Measurements from ENCODE around the gene NISCH. TPM values are rescaled to one million over a fixed set of nuclear protein-coding genes. Genes with fewer than 3 reads are reported as not detected.

The NISCH gene
- total RNA-seq, 1 donor from 2014 or later: 80.5 TPM

DNA sequence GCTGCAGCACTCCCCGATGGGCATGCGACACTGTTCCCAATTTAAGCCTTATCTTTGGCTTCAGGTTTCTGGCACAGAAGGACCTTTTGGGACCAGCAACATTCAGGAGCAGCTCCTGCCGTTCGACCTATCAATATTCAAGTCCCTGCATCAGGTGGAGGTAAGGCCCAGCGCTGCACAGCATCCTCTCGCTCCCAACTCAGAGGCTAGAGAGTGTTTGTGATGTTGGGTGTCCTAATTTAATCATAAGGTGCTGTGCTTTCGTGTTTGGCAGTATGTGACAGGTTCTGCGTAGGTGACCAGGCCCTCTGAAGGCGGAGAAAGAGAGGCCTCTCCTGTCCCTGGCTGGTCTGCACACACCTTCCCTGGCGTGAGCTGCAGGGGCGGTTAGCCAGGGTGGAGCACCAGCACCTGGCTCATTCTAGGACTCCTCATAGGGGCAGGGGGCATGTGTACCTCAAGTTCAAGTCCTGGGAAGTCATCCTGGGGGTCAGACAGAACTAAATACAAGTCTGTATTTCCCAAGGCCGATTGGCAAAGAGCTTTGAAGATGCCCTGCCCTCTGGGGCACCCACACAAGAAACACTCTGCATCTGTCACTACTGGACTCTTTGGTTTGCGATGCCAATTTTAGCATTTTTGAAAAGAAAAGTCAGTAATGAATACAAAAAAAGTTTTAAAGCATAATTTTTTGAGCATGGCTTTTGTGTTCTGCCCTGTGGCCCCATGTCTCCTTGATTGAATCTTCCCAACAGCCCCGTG, 17.0 kb downstream of the NISCH start:
- TF ChIP-seq EZH2phosphoT487 (IDR thresholded peaks at IDR 0.05): no peak
- TF ChIP-seq CTCF (IDR thresholded peaks at IDR 0.05): no peak
- no peak for TF ChIP-seq EZH2 (IDR thresholded peaks at IDR 0.05)
- Histone ChIP-seq H3K4me3 (no peak overlapping the region), H3F3A (ENCODE audit: low read depth) (peaks cover 9% of the 10 kb centered on the region), H3K4me2 (no peak overlapping the region), H3K79me2 (ENCODE audit: low read depth) (peaks cover 18% of the 10 kb centered on the region), H3K27me3 (no peaks in the 10 kb centered on the region), H3K27ac (no peak overlapping the region), H3K36me3 (peaks cover 5% of the 10 kb centered on the region), H4K20me1 (ENCODE audit: low read depth) (peaks cover 52% of the 10 kb centered on the region), H3K9ac (no peak overlapping the region), H2AFZ (replicated peaks) (no peak overlapping the region), H3K9me3 (ENCODE audit: low read depth) (no peaks in the 10 kb centered on the region), H3K4me1 (no peaks in the 10 kb centered on the region)
- Mint-ChIP-seq H3K9me3 (no peaks in the 10 kb centered on the region), H3K4me3 (no peak overlapping the region), H3K36me3 (peaks cover 26% of the 10 kb centered on the region), H3K27ac (no peak overlapping the region), H3K27me3 (ENCODE audit: insufficient read depth, low read depth) (no peaks in the 10 kb centered on the region), H3K4me1 (peaks cover 12% of the 10 kb centered on the region)
- no peak for DNase-seq (ENCODE audit: low spot score)

- Histone ChIP-seq H2AFZ (replicated peaks) (no peak overlapping the region), H3K79me2 (ENCODE audit: low read depth) (peaks cover 12% of the 10 kb centered on the region), H3K4me2 (no peak overlapping the region), H3K9me3 (ENCODE audit: low read depth) (no peaks in the 10 kb centered on the region), H3F3A (ENCODE audit: low read depth) (peaks cover 9% of the 10 kb centered on the region), H3K36me3 (peaks cover 5% of the 10 kb centered on the region), H3K27me3 (no peaks in the 10 kb centered on the region), H3K4me3 (no peak overlapping the region), H3K27ac (no peak overlapping the region), H3K4me1 (no peaks in the 10 kb centered on the region), H4K20me1 (ENCODE audit: low read depth) (peaks cover 46% of the 10 kb centered on the region), H3K9ac (no peak overlapping the region)
- Mint-ChIP-seq H3K9me3 (no peaks in the 10 kb centered on the region), H3K36me3 (peaks cover 28% of the 10 kb centered on the region), H3K4me3 (no peak overlapping the region), H3K4me1 (peaks cover 12% of the 10 kb centered on the region), H3K27ac (no peak overlapping the region), H3K27me3 (ENCODE audit: insufficient read depth, low read depth) (no peaks in the 10 kb centered on the region)
- TF ChIP-seq CTCF (IDR thresholded peaks at IDR 0.05) (no peak), EZH2 (IDR thresholded peaks at IDR 0.05) (no peak), EZH2phosphoT487 (IDR thresholded peaks at IDR 0.05) (no peak)
- DNase-seq (ENCODE audit: low spot score): no peak
Measured at GRCh38 chr3:52473026-52473425, 17.6 kb downstream of the NISCH start.

DNA sequence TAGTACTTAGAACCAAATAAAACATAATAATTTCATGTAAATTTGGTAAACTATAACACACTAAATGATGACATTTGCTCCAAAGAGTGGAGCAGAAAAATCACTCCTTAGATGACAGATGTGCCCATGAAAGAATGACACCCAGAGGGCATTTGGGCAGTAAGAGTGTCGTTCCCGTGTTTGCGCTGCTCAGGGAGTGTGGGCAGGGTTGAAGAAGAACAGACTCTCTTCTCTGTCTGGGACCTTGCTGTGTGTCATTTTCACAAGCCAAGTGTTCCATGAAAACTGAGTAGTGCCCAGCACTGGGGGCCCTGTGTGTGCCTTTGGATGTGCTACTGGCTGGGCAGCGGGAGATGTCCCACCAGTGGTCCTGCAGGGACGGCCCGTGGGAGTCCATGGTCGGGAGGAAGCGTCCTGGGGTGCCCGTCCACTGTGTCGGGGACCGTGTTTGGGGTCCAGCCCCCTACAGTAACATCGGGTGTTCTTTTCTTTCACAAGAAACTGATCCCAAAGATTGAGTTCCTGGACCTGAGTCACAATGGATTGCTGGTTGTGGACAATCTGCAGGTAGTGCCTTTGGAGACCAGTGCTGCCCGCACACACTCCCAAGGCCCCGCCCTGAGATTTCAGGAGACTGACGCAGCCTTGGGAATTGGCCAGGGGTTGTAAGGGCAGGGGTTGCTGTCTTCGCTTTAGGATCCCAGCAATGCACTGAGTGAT, 21.8 kb downstream of the NISCH start:
- Mint-ChIP-seq H3K27ac (no peak overlapping the region), H3K4me1 (no peaks in the 10 kb centered on the region), H3K4me3 (no peak overlapping the region), H3K36me3 (peaks cover 37% of the 10 kb centered on the region), H3K9me3 (no peaks in the 10 kb centered on the region), H3K27me3 (ENCODE audit: insufficient read depth, low read depth) (no peaks in the 10 kb centered on the region)
- no peak for DNase-seq (ENCODE audit: low spot score)
- Histone ChIP-seq H3K9ac (no peak overlapping the region), H3K4me1 (no peaks in the 10 kb centered on the region), H3K4me2 (no peak overlapping the region), H3K79me2 (ENCODE audit: low read depth) (no peaks in the 10 kb centered on the region), H2AFZ (replicated peaks) (no peak overlapping the region), H3K27me3 (no peaks in the 10 kb centered on the region), H3F3A (ENCODE audit: low read depth) (no peaks in the 10 kb centered on the region), H4K20me1 (ENCODE audit: low read depth) (peaks cover 14% of the 10 kb centered on the region), H3K27ac (no peak overlapping the region), H3K36me3 (peaks cover 5% of the 10 kb centered on the region), H3K4me3 (no peak overlapping the region), H3K9me3 (ENCODE audit: low read depth) (no peaks in the 10 kb centered on the region)
- no peak for TF ChIP-seq EZH2 (IDR thresholded peaks at IDR 0.05)
- TF ChIP-seq EZH2phosphoT487 (IDR thresholded peaks at IDR 0.05): no peak
- no peak for TF ChIP-seq CTCF (IDR thresholded peaks at IDR 0.05)
